Ascending aorta (tissue), 2 donors: Measurements from ENCODE around the gene CA10. TPM values are rescaled to one million over a fixed set of nuclear protein-coding genes. Genes with fewer than 3 reads are reported as not detected.

Source experiments
- DNase-seq, 2 donors: peaks; one replicate each; pipeline ENCODE4 v3.0.0-alpha.2; 2019; ENCODE audit warnings: low spot score in 2 of 2
- H3K27ac ChIP-seq, 2 donors: fragments of 200-600 bp; sonication (generic); one replicate each; pipeline ENCODE4 v1.5.1; 2016 to 2017; ENCODE audit warnings: mild to moderate bottlenecking in 1 of 2
- H3K27me3 ChIP-seq: fragments of 200-600 bp; sonication (generic); one replicate; pipeline ENCODE4 v1.5.1; 2017
- H3K36me3 ChIP-seq, 2 donors: fragments of 200-600 bp; sonication (generic); one replicate each; pipeline ENCODE4 v1.5.1; 2016
- H3K4me1 ChIP-seq, 2 donors: fragments of 200-600 bp; sonication (generic); one replicate each; pipeline ENCODE4 v1.5.1; 2016 to 2017; ENCODE audit warnings: mild to moderate bottlenecking in 1 of 2
- H3K4me3 ChIP-seq, 2 donors: fragments of 200-600 bp; sonication (generic); one replicate each; pipeline ENCODE4 v1.5.1; 2016 to 2017; ENCODE audit warnings: mild to moderate bottlenecking in 1 of 2
- H3K9me3 ChIP-seq, 2 donors: fragments of 200-600 bp; sonication (generic); one replicate each; pipeline ENCODE4 v1.5.1; 2016
- intact Hi-C: fragments of 100-400 bp; cut with DNase I; formaldehyde crosslinking; loops from one replicate; pipeline ENCODE4 v1.15.1; 2023
- total RNA-seq: library from RNA; depleted of rRNA; stranded (reverse); fragments of >200 nt; gene quantifications from one replicate; pipeline ENCODE4 v1.1.0, GENCODE V29; 2016
- TF ChIP-seq, protein P1 (sequence below), 3 experiments: fragments of 200-600 bp in 2 of 3; fragments of 450-650 bp in 1 of 3; sonication (generic) in 2 of 3; IDR thresholded peaks; one replicate each; pipeline ENCODE4 v1.5.1; 2016 to 2019; ENCODE audit warnings: antibody characterized with exemption in 3 of 3, mild to moderate bottlenecking in 1 of 3, moderate library complexity in 1 of 3

Gene CA10
- total RNA-seq, 1 donor from 2014 or later: not detected

DNA sequence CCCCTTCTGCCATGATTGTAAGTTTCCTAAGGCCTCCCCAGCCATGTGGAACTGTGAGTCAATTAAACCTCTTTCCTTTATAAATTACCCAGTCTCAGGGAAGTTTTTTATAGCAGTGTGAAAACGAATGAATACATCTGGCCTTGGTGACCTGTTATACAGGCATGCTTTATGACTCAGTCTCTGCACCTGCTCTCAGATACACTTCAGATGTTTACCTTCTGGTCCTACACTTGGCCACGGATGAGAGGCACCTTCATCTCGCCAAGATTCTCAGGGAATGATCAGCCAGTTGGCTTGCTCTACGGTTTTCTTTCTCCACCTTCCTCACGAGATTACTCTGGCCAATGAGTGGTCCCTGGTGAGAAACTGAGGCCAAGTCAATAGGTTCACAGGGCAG lies 304.7 kb downstream of the CA10 start:
- no peaks in the 10 kb centered on the region for H3K27me3 ChIP-seq
- no peaks in the 10 kb centered on the region for H3K36me3 ChIP-seq
- H3K4me1 ChIP-seq: no peaks in the 10 kb centered on the region
- H3K9me3 ChIP-seq: no peaks in the 10 kb centered on the region
- no peak overlapping the region for H3K4me3 ChIP-seq
- no peak overlapping the region for H3K27ac ChIP-seq
- intact Hi-C loops: no loop called here
- no peak for DNase-seq
- TF ChIP-seq, protein P1, sequence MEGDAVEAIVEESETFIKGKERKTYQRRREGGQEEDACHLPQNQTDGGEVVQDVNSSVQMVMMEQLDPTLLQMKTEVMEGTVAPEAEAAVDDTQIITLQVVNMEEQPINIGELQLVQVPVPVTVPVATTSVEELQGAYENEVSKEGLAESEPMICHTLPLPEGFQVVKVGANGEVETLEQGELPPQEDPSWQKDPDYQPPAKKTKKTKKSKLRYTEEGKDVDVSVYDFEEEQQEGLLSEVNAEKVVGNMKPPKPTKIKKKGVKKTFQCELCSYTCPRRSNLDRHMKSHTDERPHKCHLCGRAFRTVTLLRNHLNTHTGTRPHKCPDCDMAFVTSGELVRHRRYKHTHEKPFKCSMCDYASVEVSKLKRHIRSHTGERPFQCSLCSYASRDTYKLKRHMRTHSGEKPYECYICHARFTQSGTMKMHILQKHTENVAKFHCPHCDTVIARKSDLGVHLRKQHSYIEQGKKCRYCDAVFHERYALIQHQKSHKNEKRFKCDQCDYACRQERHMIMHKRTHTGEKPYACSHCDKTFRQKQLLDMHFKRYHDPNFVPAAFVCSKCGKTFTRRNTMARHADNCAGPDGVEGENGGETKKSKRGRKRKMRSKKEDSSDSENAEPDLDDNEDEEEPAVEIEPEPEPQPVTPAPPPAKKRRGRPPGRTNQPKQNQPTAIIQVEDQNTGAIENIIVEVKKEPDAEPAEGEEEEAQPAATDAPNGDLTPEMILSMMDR (IDR thresholded peaks at IDR 0.05): no peak

DNA sequence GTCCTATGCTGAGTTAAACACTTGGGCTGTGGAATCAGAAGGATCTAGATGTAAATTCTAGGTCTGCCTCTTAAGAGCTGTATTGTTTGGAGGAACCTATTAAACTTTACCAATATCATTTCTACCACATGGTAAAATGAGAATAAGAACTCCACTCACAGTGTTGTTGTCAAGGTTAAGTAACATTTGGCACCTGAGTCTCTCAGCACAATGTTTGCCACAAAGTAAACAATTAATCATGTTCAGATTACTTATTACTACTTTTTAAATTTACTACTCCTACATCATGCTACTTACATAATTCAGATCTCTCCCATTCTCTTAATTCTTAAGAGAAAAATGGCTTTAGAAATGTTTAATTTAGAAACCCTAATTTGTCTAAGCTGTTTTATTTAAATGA lies 305.9 kb downstream of the CA10 start:
- no peaks in the 10 kb centered on the region for H3K27me3 ChIP-seq
- H3K36me3 ChIP-seq: no peaks in the 10 kb centered on the region
- H3K27ac ChIP-seq: no peak overlapping the region
- intact Hi-C loops: no loop called here
- no peaks in the 10 kb centered on the region for H3K9me3 ChIP-seq
- TF ChIP-seq, protein P1 (IDR thresholded peaks at IDR 0.05): no peak
- no peak for DNase-seq
- no peak overlapping the region for H3K4me3 ChIP-seq
- no peaks in the 10 kb centered on the region for H3K4me1 ChIP-seq

DNA sequence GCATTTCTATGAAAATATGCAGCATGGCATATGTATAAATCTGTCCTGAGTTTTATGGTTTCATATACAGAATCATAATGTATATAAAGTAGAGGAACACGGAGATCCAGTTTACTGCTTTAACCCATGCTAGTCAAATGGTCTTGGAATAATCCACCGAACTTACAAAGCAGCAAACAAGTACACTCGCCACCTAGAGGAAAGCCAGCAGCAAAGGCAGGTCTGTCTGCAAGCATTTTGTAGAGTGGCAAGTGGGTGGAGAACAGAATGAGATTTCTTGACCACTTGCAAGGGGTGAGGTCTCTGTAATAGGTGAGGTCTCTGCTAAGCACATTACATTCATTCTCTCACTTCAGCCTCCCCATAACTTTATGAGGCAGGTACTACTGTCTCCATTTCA lies 308.3 kb downstream of the CA10 start:
- Histone ChIP-seq H3K36me3 (no peaks in the 10 kb centered on the region), H3K27me3 (no peaks in the 10 kb centered on the region), H3K4me3 (no peak overlapping the region), H3K27ac (no peak overlapping the region), H3K9me3 (no peaks in the 10 kb centered on the region), H3K4me1 (no peaks in the 10 kb centered on the region)
- no peak for DNase-seq
- intact Hi-C loops: no loop called here
- TF ChIP-seq, protein P1 (IDR thresholded peaks at IDR 0.05): no peak

DNA sequence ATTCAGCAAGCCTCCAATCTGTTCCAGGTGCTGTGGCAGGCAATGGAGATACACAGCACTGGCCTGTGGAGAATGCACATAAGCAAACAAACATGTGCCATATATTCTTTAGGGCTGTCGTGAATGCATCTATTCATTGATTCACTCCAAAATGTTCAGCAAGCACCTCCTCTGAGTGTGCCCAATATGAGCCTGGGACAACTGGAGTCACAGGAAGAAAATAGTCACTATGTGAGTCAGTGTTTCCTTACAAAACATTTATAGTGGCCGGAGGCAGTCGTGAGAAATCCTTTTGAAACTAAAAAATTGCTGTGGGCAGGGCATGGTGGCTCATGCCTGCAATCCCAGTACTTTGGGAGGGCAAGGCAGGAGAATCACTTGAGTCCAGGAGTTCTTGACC lies 310.1 kb downstream of the CA10 start:
- no peaks in the 10 kb centered on the region for H3K4me1 ChIP-seq
- intact Hi-C loops: no loop called here
- no peaks in the 10 kb centered on the region for H3K27me3 ChIP-seq
- DNase-seq: no peak
- no peak overlapping the region for H3K4me3 ChIP-seq
- H3K27ac ChIP-seq: no peak overlapping the region
- no peaks in the 10 kb centered on the region for H3K9me3 ChIP-seq
- TF ChIP-seq, protein P1 (IDR thresholded peaks at IDR 0.05): no peak
- no peaks in the 10 kb centered on the region for H3K36me3 ChIP-seq

DNA sequence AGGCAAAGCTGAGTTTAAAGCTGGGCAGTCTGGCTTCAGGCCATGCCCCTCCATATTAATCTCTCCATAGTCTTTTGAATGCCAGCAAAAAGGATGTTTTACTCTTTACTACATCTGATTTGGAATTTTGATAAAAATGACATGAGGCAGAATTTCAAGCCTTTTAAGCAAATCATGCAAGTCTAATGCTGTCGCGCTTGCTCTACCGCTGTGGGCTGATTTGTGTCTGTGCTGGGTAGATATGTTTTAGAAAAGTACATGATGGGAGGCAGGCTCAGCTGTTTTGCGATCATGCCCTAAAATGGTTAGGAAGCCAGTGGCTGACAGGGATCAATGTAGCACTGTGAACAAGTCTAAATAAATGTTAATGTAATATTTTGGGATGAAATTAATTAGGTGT lies 311.9 kb downstream of the CA10 start:
- TF ChIP-seq, protein P1 (IDR thresholded peaks at IDR 0.05): no peak

DNA sequence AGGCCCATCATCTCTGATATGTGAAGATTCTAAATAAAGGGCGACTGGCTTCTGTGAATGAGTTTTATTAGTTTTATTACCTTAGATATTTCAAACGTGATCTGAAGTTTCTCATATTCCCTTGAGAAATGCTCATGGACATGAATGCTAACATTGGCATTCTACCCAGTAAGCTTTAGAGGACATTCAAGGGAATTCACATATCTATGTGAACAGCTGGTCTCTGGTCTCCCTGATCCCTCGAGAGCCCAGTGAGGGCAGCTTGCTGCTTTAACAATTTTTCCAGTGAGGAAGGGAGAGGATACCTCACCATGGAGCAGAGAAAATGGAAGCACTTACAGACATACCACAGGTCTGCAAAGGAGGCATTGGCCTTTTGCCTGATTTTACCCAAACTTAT lies 312.7 kb downstream of the CA10 start:
- TF ChIP-seq, protein P1 (IDR thresholded peaks at IDR 0.05): no peak
- H3K9me3 ChIP-seq: no peaks in the 10 kb centered on the region
- no peaks in the 10 kb centered on the region for H3K27me3 ChIP-seq
- DNase-seq: no peak
- H3K4me1 ChIP-seq: no peaks in the 10 kb centered on the region
- no peaks in the 10 kb centered on the region for H3K36me3 ChIP-seq
- intact Hi-C loops: no loop called here
- no peak overlapping the region for H3K27ac ChIP-seq
- no peak overlapping the region for H3K4me3 ChIP-seq

More for the DNA sequence above, 311.9 kb downstream of the CA10 start:
- Histone ChIP-seq H3K36me3 (no peaks in the 10 kb centered on the region), H3K27ac (no peak overlapping the region), H3K4me3 (no peak overlapping the region), H3K4me1 (no peaks in the 10 kb centered on the region), H3K27me3 (no peaks in the 10 kb centered on the region), H3K9me3 (no peaks in the 10 kb centered on the region)
- DNase-seq: no peak
- intact Hi-C loops: no loop called here
